Liver (tissue), 10 donors: ENCODE measurements around the gene TMOD2. TPM values are rescaled to one million over a fixed set of nuclear protein-coding genes. Genes with fewer than 3 reads are reported as not detected.

Experiments used
- DNase-seq: peaks from one replicate; pipeline ENCODE4 v3.0.0-alpha.2; 2017; ENCODE audit warnings: low spot score
- H3K27ac ChIP-seq, 2 donors: one replicate each; pipeline ENCODE4 v1.7.0; 2013; ENCODE audit warnings: inconsistent platforms in 2 of 2, low read length in 2 of 2, control low read depth in 1 of 2, low read depth in 1 of 2, mild to moderate bottlenecking in 1 of 2
- H3K27me3 ChIP-seq, 4 donors: one replicate each; pipeline versions ENCODE4 v1.6.1 to v1.7.0; 2013; ENCODE audit warnings: low read length in 3 of 4, inconsistent platforms in 1 of 4, mild to moderate bottlenecking in 1 of 4, moderate library complexity in 1 of 4; ENCODE audit not compliant: control insufficient read depth in 4 of 4, insufficient read depth in 4 of 4
- H3K36me3 ChIP-seq, 4 donors: one replicate each; pipeline versions ENCODE4 v1.6.1 to v1.7.0; 2013; ENCODE audit warnings: low read length in 3 of 4, mild to moderate bottlenecking in 3 of 4, low read depth in 1 of 4, moderate library complexity in 1 of 4; ENCODE audit not compliant: control insufficient read depth in 4 of 4, insufficient read depth in 3 of 4
- H3K4me1 ChIP-seq, 4 donors: one replicate each; pipeline versions ENCODE4 v1.6.1 to v1.7.0; 2013; ENCODE audit warnings: low read length in 3 of 4, mild to moderate bottlenecking in 3 of 4, moderate library complexity in 1 of 4; ENCODE audit not compliant: control insufficient read depth in 4 of 4, insufficient read depth in 4 of 4
- H3K4me3 ChIP-seq, 3 donors: one replicate each; pipeline versions ENCODE4 v1.6.1 to v1.7.0; 2013; ENCODE audit warnings: low read length in 3 of 3, control low read depth in 1 of 3, low read depth in 1 of 3, mild to moderate bottlenecking in 1 of 3
- H3K9ac ChIP-seq, 2 donors: one replicate each; pipeline ENCODE4 v1.7.0; 2013; ENCODE audit warnings: low read length in 2 of 2, mild to moderate bottlenecking in 2 of 2, moderate library complexity in 2 of 2, control low read depth in 1 of 2, low read depth in 1 of 2
- H3K9me3 ChIP-seq, 4 donors: one replicate each; pipeline versions ENCODE4 v1.6.1 to v1.7.0; 2013; ENCODE audit warnings: low read length in 3 of 4; ENCODE audit not compliant: control insufficient read depth in 4 of 4
- EGR1 ChIP-seq, 2 donors: IDR thresholded peaks; 2 replicates each; pipeline ENCODE4 v1.6.1; 2016 to 2018; ENCODE audit warnings: antibody characterized with exemption in 2 of 2, low read depth in 2 of 2
- FOXA1 ChIP-seq: IDR thresholded peaks from 2 replicates; pipeline ENCODE4 v1.6.1; 2016; ENCODE audit warnings: antibody characterized with exemption
- FOXA2 ChIP-seq: IDR thresholded peaks from 2 replicates; pipeline ENCODE4 v1.6.1; 2016; ENCODE audit warnings: antibody characterized with exemption
- HNF4A ChIP-seq, 2 donors: conservative IDR thresholded peaks; 2 replicates each; pipeline ENCODE4 v1.6.1; 2016; ENCODE audit warnings: antibody characterized with exemption in 2 of 2, mild to moderate bottlenecking in 2 of 2
- HNF4G ChIP-seq: IDR thresholded peaks from 2 replicates; pipeline ENCODE4 v1.6.1; 2016; ENCODE audit warnings: antibody characterized with exemption
- RAD21 ChIP-seq, 2 donors: IDR thresholded peaks; 2 replicates each; pipeline ENCODE4 v1.6.1; 2016; ENCODE audit warnings: antibody characterized with exemption in 2 of 2, mild to moderate bottlenecking in 2 of 2
- RXRA ChIP-seq, 2 donors: IDR thresholded peaks; 2 replicates each; pipeline ENCODE4 v1.6.1; 2017 to 2018; ENCODE audit warnings: antibody characterized with exemption in 2 of 2, mild to moderate bottlenecking in 1 of 2
- SP1 ChIP-seq: IDR thresholded peaks from 2 replicates; pipeline ENCODE4 v1.6.1; 2018; ENCODE audit warnings: antibody characterized with exemption, mild to moderate bottlenecking
- TAF1 ChIP-seq: conservative IDR thresholded peaks from 2 replicates; pipeline ENCODE4 v1.6.1; 2016; ENCODE audit warnings: antibody characterized with exemption, mild to moderate bottlenecking
- YY1 ChIP-seq: IDR thresholded peaks from 2 replicates; pipeline ENCODE4 v1.6.1; 2016; ENCODE audit warnings: antibody characterized with exemption, mild to moderate bottlenecking
- WGBS: extraction: QIAGEN DNeasy Blood & Tissue Kit; methylation state at CpG from one replicate; pipeline ENCODE4 v1.1.7; 2013; 5-methylcytosine and 5-hydroxymethylcytosine counted together
- polyA plus RNA-seq, 2 donors: library from polyadenylated mRNA; stranded (reverse) in 1 of 2; unstranded in 1 of 2; fragments of 200-250 nt in 1 of 2; fragments of >200 nt in 1 of 2; fragmentation: Nextera tagmentation in 1 of 2; extraction: Ambion mirVana in 1 of 2; gene quantifications; one replicate each; pipeline versions ENCODE4 v1.2.1 to v1.2.3, GENCODE V29; 2013 to 2015
- small RNA-seq: library from RNA; depleted of rRNA; stranded (forward); fragments of <200 nt; gene quantifications from one replicate; pipeline ENCODE3, GENCODE V24; 2014
- total RNA-seq, 2 donors: library from RNA; depleted of rRNA; stranded (reverse); fragments of >200 nt; gene quantifications; one replicate each; pipeline ENCODE4 v1.2.3, GENCODE V29; 2014
- TF ChIP-seq, protein P1 (sequence below): IDR thresholded peaks from 2 replicates; pipeline ENCODE4 v1.6.1; 2016; ENCODE audit warnings: antibody characterized with exemption
- TF ChIP-seq, protein P2 (sequence below): fragments of 150-350 bp; IDR thresholded peaks from 2 replicates; pipeline ENCODE4 v1.5.1; 2017; ENCODE audit warnings: improper control_type of control experiment, low read depth, low read length; ENCODE audit not compliant: missing input control
- TF ChIP-seq, protein P3 (sequence below): IDR thresholded peaks from 2 replicates; pipeline ENCODE4 v1.6.1; 2016; ENCODE audit warnings: antibody characterized with exemption, mild to moderate bottlenecking
- TF ChIP-seq, protein P4 (sequence below): IDR thresholded peaks from 2 replicates; pipeline ENCODE4 v1.6.1; 2016; ENCODE audit warnings: antibody characterized with exemption
- donor health status: healthy.
- donor health status: healthy.
- donor health status: healthy.
- donor health status: healthy.
- donor health status: healthy.

TMOD2 gene
- total and polyA plus RNA-seq, 4 donors = 0.46 to 2.1 (median 1.1) TPM

DNA sequence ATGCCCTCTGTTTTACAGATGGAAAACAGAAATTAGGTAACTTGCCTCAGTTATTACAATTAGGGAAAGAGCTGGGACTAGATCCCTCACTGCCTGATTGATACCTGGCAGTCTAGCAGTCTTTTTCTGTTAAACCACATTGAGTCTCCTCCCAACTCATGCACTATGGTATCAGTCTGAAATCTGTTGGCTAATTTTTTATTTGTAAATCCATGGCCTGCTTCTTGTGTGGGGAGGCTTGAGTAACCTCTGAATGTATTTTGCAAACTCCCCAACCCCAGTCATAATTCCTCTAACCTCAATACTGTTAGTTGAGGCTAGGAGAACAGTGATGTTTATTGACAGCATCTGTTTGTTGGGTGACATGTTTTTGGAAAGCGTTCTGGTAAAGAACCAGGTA is 113.9 kb downstream of the TMOD2 start:
- Histone ChIP-seq H3K4me1 (peaks cover 0 to 7% (median 6%) of the 10 kb centered on the region in 4 donors), H3K36me3 (peaks cover 1 to 16% (median 6%) of the 10 kb centered on the region in 4 donors), H3K9ac (no peak overlapping the region), H3K27ac (no peak overlapping the region), H3K27me3 (no peaks in the 10 kb centered on the region), H3K4me3 (no peak overlapping the region), H3K9me3 (no peaks in the 10 kb centered on the region)
- TF ChIP-seq, protein P1, sequence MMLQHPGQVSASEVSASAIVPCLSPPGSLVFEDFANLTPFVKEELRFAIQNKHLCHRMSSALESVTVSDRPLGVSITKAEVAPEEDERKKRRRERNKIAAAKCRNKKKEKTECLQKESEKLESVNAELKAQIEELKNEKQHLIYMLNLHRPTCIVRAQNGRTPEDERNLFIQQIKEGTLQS = no peak
- TF ChIP-seq EGR1 (IDR thresholded peaks at IDR 0.05; ENCODE audit: low read depth in 2 of 2) (no peak), TAF1 (no peak), SP1 (no peak), RAD21 (IDR thresholded peaks at IDR 0.05) (no peak), FOXA1 (no peak), YY1 (peak; percentile 39), HNF4G (no peak), FOXA2 (peak; percentile 7), RXRA (IDR thresholded peaks at IDR 0.05) (peak in 1 of 2 donors; percentile 46), HNF4A (conservative IDR thresholded peaks at IDR 0.05) (peak; percentile 52 to 56)
- TF ChIP-seq, protein P2, sequence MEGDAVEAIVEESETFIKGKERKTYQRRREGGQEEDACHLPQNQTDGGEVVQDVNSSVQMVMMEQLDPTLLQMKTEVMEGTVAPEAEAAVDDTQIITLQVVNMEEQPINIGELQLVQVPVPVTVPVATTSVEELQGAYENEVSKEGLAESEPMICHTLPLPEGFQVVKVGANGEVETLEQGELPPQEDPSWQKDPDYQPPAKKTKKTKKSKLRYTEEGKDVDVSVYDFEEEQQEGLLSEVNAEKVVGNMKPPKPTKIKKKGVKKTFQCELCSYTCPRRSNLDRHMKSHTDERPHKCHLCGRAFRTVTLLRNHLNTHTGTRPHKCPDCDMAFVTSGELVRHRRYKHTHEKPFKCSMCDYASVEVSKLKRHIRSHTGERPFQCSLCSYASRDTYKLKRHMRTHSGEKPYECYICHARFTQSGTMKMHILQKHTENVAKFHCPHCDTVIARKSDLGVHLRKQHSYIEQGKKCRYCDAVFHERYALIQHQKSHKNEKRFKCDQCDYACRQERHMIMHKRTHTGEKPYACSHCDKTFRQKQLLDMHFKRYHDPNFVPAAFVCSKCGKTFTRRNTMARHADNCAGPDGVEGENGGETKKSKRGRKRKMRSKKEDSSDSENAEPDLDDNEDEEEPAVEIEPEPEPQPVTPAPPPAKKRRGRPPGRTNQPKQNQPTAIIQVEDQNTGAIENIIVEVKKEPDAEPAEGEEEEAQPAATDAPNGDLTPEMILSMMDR = no peak
- TF ChIP-seq, protein P3, sequence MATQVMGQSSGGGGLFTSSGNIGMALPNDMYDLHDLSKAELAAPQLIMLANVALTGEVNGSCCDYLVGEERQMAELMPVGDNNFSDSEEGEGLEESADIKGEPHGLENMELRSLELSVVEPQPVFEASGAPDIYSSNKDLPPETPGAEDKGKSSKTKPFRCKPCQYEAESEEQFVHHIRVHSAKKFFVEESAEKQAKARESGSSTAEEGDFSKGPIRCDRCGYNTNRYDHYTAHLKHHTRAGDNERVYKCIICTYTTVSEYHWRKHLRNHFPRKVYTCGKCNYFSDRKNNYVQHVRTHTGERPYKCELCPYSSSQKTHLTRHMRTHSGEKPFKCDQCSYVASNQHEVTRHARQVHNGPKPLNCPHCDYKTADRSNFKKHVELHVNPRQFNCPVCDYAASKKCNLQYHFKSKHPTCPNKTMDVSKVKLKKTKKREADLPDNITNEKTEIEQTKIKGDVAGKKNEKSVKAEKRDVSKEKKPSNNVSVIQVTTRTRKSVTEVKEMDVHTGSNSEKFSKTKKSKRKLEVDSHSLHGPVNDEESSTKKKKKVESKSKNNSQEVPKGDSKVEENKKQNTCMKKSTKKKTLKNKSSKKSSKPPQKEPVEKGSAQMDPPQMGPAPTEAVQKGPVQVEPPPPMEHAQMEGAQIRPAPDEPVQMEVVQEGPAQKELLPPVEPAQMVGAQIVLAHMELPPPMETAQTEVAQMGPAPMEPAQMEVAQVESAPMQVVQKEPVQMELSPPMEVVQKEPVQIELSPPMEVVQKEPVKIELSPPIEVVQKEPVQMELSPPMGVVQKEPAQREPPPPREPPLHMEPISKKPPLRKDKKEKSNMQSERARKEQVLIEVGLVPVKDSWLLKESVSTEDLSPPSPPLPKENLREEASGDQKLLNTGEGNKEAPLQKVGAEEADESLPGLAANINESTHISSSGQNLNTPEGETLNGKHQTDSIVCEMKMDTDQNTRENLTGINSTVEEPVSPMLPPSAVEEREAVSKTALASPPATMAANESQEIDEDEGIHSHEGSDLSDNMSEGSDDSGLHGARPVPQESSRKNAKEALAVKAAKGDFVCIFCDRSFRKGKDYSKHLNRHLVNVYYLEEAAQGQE = no peak
- TF ChIP-seq, protein P4, sequence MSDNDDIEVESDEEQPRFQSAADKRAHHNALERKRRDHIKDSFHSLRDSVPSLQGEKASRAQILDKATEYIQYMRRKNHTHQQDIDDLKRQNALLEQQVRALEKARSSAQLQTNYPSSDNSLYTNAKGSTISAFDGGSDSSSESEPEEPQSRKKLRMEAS = no peak
- WGBS = 77% methylated on average over 1 of the region's 1 CpG
- DNase-seq = no peak

Small RNA genes lying within 50 kb of the gene (small RNA-seq; reads per million reads assigned to genes)
- gene AC090971.5 (not detected), gene RF00017 (not detected)

Other genes starting within 250 kb of the TMOD2 start
- gene DMXL2, start 128.8 kb upstream of the TMOD2 start, total RNA-seq = 10 to 100 TPM; 28.7 to 58.5 TPM
- 1 to 10 TPM; 3.4 to 6.6 TPM for gene DMXL2, start 128.8 kb upstream of the TMOD2 start, polyA plus RNA-seq
- gene SCG3, start 70.1 kb upstream of the TMOD2 start, total RNA-seq = under 1 TPM; under 0.01 to 0.05 TPM
- gene SCG3, start 70.1 kb upstream of the TMOD2 start, polyA plus RNA-seq = under 1 TPM in 1 of 2 donors, not detected in 1; 0.01 TPM
- 1 to 10 TPM; 5.2 to 5.8 TPM for gene LYSMD2, start 13.9 kb upstream of the TMOD2 start, total RNA-seq
- 1 to 10 TPM; 7.1 to 9.4 TPM for gene LYSMD2, start 13.9 kb upstream of the TMOD2 start, polyA plus RNA-seq
- 10 to 100 TPM; 16.0 to 23.9 TPM for gene TMOD3, start 78.1 kb downstream of the TMOD2 start, total RNA-seq
- gene TMOD3, start 78.1 kb downstream of the TMOD2 start, polyA plus RNA-seq = 10 to 100 TPM in 1 of 2 donors, 1 to 10 TPM in 1; 7.2 to 12.1 TPM
- gene LEO1, start 220.2 kb downstream of the TMOD2 start, total RNA-seq = 10 to 100 TPM; 13.3 to 23.3 TPM
- gene LEO1, start 220.2 kb downstream of the TMOD2 start, polyA plus RNA-seq = 10 to 100 TPM; 11.3 to 14.5 TPM